PFSK-1 (cell line): ENCODE results near the gene ZBED5.

ENCODE experiments used
- POLR2AphosphoS5 ChIP-seq: IDR thresholded peaks from 2 replicates; pipeline ENCODE4 v1.6.1; 2012; ENCODE audit warnings: low read depth, mild to moderate bottlenecking, control low read depth, low read length, moderate library complexity
- SIN3A ChIP-seq: IDR thresholded peaks from 2 replicates; pipeline ENCODE4 v1.6.1; 2012; ENCODE audit warnings: mild to moderate bottlenecking, low read length, moderate library complexity, borderline replicate concordance; ENCODE audit not compliant: insufficient read depth
- TF ChIP-seq, protein P1 (sequence below), 2 experiments: IDR thresholded peaks; 2 replicates each; pipeline versions ENCODE4 v1.6.1 to v1.8.0; 2011 to 2012; ENCODE audit warnings: low read depth in 2 of 2, low read length in 2 of 2, control low read depth in 1 of 2, inconsistent platforms in 1 of 2, mild to moderate bottlenecking in 1 of 2, moderate library complexity in 1 of 2; ENCODE audit not compliant: insufficient read depth in 1 of 2

DNA sequence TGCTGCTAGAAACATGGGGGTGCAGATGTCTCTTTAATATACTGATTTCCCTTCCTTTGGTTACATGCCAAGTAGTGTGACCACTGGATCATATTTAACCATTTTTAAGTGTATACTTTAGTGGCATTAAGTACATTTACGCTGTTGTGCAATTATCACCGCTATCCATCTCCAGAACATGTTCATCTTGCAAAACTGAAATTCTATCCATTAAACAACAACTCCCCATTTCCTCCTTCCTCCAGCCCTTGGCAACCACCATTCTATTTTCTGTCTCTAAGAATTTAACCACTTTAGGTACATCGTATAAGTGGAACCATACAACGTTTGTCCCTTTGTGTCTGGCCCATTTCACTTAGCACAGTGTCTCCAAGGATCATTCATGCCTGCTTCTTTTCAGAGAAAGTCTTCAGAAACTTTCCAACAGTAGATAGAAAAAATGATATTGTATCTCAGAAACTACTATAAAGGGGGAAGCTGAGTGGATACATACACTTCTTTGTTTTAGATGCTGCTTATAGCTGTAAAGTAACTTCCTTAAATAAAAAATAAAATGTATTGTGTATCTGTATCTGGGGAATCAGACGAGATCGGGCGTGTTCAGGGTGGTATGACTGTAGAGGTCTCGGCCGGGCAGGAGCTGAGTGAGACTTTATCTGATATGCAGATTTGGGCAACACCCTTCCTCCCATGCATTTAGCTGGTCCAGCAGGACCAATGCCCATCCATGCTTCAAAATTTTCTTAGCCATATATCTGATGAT, 44.6 kb upstream of the ZBED5 start:
- no peak for TF ChIP-seq POLR2AphosphoS5
- TF ChIP-seq, protein P1, sequence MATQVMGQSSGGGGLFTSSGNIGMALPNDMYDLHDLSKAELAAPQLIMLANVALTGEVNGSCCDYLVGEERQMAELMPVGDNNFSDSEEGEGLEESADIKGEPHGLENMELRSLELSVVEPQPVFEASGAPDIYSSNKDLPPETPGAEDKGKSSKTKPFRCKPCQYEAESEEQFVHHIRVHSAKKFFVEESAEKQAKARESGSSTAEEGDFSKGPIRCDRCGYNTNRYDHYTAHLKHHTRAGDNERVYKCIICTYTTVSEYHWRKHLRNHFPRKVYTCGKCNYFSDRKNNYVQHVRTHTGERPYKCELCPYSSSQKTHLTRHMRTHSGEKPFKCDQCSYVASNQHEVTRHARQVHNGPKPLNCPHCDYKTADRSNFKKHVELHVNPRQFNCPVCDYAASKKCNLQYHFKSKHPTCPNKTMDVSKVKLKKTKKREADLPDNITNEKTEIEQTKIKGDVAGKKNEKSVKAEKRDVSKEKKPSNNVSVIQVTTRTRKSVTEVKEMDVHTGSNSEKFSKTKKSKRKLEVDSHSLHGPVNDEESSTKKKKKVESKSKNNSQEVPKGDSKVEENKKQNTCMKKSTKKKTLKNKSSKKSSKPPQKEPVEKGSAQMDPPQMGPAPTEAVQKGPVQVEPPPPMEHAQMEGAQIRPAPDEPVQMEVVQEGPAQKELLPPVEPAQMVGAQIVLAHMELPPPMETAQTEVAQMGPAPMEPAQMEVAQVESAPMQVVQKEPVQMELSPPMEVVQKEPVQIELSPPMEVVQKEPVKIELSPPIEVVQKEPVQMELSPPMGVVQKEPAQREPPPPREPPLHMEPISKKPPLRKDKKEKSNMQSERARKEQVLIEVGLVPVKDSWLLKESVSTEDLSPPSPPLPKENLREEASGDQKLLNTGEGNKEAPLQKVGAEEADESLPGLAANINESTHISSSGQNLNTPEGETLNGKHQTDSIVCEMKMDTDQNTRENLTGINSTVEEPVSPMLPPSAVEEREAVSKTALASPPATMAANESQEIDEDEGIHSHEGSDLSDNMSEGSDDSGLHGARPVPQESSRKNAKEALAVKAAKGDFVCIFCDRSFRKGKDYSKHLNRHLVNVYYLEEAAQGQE (IDR thresholded peaks at IDR 0.05; ENCODE audit: insufficient read depth in 1 of 2, low read depth in 2 of 2, low read length in 2 of 2), result no peak
- TF ChIP-seq SIN3A, result no peak
